ENCODE results near the gene PTF1A.

PTF1A gene, protein sequence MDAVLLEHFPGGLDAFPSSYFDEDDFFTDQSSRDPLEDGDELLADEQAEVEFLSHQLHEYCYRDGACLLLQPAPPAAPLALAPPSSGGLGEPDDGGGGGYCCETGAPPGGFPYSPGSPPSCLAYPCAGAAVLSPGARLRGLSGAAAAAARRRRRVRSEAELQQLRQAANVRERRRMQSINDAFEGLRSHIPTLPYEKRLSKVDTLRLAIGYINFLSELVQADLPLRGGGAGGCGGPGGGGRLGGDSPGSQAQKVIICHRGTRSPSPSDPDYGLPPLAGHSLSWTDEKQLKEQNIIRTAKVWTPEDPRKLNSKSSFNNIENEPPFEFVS

DNA sequence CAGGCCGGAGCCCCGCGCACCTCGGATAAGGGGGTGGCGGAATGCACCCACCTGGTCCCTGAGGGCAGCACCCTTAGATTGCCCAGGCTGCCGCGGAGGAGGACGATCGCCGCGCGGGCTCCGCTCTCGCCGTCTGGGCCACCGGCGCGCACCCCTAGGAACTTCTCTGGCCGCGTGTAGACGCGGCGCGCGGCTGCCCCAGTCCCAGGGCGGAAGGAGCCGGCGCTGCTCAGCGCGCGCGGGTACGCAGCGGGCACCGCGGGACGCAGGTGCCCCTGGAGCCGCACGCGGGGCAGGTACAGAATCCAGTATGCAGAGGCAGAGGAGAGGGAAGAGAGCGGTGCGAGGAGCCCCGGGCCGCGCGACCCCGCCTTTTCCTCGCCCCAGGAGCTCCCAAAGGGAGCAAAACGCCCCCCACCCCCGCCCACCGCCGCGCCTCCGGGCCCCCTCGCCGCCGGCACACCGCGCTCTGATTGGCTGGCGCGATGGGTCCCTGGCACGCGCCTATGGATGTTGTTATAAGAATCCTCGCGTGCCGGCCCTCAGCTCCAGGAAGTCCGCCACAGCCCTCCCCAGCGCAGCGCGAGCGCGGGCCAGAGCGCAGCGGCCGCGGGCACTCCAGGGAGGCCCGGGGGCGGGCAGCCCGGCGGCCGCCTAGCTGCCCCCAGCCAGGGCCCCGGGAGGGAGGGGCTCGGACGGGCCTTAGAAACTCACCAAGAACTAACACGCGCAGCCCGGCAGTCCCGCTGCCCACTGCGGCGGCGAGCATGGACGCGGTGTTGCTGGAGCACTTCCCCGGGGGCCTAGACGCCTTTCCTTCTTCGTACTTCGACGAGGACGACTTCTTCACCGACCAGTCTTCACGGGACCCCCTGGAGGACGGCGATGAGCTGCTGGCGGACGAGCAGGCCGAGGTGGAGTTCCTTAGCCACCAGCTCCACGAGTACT, at the start of gene PTF1A:
Gene PTF1A (plus strand): TSS at position 549 of the 948 bp plus-strand sequence. CDS start 219 bp downstream, at position 768.
- no peak for DNase-seq (ENCODE audit: low spot score)

DNA sequence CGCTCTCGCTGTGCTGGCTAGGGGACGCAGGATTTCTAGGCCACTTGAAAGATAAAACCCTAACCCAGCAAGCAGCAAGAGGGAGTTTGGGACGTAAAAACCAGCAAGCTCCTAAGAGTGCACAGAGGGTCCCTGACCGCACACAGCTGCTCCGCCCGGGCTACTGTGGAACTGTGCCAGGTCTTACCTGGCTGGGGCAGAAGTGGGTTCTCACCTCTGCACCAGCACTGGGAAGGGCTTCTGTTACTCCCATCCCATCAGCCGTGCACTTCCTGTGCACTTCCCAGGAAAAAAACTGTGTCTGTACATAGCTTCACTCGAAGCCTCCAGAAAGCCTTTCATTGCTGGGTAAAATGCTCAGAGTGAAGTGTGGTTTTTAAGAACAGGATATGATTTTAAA, 45.9 kb upstream of the PTF1A start:
- no peak for DNase-seq (ENCODE audit: low spot score)

DNA sequence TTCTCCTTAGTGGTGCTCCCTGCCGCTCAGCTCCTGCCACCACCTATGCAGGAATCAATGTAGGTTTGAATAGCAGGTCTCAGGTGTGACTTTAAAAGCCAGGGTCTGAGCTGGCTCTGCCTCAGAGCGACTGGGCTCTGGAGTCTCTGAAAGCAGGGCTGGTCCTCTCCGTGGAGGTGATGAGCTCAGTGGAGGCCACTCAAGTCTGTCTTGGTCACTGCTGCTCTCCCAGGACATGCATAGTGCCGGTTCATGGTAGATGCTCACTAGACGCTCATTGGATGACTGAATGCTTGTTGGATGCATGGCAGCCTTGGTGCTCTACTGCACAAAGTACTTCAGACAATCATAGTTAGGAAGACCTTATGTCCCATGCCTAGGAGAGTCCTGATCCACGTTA, 45.1 kb upstream of the PTF1A start:
- no peak for DNase-seq (ENCODE audit: low spot score)

DNA sequence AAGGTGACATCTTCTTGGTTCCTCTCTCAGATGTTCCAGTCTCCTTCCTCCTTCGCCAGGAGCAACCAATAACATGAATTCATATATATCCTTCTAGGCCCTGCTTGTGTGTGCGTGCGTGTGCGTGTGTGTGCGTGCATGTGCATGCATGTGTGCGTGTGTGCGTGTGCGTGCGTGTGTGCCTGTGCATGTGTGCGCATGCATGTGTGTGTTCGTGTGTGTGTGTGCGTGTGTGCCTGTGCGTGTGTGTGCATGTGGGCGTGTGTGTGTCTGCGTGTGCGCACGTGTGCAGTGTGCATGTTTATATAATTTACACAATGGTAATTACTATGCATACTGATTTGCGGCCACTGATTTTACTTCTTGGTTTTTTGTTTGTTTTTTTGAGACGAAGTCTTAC, 43.9 kb upstream of the PTF1A start:
- no peak for DNase-seq (ENCODE audit: low spot score)

DNA sequence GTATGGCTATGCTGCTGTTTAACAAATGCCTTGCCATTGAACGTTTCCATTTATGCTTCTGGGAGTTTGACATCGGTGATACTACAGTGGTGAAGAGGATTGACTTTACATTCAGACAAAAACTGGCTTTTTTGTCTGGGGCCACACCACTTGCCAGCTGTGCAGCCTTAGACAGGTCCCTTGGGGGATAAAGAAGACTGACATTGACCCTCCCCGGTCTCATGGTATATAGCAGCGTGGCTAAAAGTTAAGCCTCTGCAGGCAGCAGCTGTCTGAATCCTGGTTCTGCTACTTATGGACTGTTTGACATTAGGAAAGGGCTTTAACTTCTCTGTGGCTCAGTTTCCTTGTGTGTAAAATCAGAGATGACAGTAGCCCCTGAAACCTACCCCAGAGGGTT, 42.0 kb upstream of the PTF1A start:
- no peak for DNase-seq (ENCODE audit: low spot score)

DNA sequence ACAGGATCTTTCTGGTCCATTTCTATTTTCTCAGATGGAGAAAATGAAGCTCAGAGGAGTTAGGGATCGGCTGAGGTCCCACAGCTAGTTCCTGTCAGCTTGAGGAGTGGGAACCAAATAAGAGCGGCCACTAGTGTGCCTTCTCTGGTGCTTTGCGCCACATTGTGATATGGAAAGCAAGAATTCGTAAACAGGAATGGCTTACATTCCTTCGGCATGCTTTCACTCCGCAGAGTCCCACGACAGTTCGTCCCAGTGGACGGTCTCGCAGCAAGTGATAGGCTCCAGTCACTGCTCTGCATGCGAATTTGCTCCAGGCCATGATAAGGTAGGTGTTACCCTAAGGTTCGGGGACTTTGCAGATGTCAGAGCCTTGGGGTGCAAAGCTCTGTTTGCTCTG, 41.5 kb upstream of the PTF1A start:
- DNase-seq (ENCODE audit: low spot score), result no peak

DNA sequence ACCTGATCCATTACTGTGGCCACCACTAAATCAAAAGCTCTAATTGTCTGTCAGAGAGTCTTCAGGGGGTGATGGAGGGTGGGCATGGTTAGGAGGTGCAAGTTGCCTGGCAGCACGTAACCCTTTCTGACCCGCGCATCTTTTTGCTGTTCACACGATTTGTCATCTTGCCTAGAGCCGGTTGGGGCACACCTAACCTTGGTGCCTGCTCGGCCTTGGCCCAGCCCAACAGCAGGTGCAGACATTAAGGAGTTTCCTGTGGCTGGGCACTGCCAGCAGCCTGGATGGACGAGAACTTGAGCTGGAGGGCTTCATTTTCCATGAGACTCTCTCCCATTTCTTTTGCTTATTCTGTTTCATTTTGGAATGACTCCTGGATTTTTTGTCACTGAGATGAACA, 41.0 kb upstream of the PTF1A start:
- no peak for DNase-seq (ENCODE audit: low spot score)

DNA sequence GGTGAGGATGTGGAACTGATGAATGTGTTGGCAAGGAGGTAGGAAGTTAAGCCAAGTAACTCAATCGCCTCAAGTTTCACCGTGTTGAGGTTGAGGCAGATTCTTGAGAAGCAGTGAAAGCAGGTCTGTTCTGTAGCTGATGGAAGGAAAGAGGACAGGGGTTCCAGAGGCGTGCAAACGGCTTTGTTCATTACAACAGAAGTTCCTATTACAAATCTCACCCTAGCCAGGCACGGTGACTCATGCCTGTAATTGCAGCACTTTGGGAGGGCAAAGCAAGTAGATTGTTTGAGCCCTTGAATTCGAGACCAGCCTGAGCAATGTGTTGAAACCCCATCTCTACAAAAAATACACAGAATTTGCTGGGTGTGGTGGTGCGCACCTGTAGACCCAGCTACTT, 36.9 kb upstream of the PTF1A start:
- no peak for DNase-seq (ENCODE audit: low spot score)

DNA sequence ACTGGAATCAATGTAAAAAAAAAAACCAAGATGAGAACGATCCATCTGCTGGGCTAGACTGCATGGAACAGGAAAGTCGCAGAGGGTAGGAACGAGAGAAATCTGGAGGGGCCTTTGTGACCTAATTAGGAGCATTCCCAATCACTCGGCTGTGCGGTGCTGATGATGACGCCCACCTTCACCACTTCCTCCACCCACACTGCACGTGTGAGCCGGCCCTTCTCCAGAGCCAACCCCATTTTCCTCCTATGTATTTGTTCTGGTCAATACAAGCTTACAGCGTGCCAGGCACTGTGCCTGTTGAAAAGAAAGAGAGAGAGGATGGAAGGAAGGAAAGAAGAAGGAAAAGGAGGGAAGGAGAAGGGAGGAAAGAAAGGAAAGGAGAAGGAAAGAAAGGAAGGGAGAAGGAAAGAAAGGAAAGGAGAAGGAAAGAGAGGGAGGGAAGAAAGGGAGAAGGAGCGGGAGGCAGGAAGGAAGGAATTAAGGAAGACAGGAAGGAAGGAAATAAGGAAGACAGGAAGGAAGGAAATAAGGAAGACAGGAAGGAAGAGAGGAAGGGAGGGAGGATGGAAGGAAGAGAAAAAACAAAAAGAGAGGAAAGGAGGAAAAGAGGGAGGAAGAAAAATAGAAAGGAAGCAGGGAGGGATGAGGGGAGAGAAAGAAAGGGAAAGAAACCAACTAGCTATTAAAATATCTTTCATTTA, 35.5 kb upstream of the PTF1A start:
- no peak for DNase-seq (ENCODE audit: low spot score)

DNA sequence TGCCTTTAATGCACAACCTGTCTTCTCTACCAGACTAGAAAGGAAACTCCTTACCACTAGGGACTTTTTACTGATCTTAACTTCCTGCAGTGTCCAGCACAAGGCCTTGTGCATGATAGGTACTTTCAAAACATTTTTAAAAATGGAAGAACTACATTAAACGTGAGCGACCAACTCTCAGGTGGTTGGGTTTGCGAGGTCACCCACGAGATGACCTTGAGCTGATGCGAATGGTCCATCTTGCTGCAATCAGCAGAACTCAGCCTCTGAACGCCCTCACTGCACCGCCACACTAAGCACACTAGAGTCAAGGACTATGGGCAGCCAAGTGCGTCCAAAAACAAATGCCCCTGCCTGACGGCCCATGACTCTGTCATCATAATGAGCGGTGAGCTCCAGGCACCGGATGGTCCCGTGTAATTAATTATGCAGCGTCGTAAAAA, 34.9 kb upstream of the PTF1A start:
- DNase-seq (ENCODE audit: low spot score), result no peak

DNA sequence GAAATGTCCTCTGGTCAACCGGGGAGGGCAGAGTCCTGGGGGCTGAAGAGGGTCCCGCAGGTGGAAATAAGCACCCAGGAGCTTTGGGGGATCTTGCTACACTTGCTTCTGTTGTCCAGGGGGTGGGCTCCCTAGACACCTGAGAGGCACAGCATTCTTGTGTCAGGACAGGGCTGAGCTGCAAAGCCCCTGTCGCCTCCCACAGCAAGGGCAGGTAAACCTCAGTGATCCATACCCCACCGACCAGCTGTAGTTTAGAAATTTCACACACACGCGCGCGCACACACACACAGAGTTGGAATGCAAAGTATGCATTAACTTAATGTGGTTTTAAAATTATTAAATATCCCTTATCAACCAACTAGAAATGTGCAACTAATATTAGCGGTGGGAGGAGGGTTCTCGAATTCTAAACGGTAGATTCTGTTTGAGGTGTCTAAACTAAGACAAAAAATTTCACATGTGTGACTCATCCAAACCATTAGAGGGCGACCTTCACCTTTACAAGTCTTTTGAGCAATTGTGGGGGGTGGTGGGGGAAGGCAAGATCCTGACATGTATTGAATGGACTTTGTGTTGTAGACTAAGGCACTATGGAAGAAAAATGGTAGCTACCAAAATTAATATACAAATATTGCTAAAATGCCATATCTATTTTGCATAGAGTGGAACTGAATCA, 34.3 kb upstream of the PTF1A start:
- DNase-seq (ENCODE audit: low spot score), result peak; percentile 69

DNA sequence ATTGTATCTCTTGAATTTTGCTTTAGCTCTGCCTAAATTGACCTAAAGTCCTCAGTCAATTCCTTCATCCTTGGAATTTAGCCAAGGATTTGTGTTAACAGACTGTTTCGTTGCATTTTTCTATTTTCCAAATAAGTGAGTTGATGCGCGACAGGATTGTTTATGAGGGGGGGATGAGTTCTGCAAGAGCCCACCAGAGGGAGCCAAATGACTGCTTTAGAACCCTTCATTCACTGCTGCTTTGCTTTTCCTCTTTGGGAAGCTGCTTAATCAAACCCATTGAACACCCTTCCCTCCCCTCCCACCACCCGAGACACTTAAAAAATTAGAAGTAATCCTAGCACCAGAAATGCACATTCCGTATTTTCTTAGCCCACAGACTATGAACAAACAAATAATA, 33.7 kb upstream of the PTF1A start:
- peak; percentile 88 for DNase-seq (ENCODE audit: low spot score)

DNA sequence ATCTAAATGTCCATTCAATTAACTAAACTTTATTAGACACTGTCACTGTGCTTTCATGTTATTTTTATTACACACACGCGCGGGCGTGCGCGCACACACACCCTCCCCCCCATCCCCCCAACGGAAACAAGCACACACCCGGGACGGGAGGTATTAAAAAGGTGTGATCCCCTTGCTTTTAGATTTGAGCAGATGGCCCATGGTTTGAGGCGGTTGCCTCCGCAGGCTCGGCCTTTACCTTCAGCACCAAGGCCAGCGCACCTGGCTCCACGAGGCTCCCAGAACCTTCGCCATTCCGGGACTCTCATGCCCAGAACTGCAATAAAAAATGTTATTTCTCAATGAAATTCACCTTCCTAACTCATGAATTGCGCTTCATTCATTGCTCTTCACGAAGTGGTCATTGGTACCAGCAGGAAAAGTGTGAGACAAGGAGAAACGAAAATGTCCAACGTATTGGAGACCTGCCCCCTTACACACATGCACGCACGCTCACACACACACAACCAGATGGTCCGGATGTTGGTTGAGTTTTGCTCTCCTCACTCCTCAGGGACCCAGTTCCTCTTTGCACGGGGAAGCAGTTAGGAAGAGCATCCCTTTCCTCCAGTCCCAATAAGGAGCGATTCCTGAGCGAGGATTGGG, 20.8 kb upstream of the PTF1A start:
- peak; percentile 77 for DNase-seq (ENCODE audit: low spot score)

DNA sequence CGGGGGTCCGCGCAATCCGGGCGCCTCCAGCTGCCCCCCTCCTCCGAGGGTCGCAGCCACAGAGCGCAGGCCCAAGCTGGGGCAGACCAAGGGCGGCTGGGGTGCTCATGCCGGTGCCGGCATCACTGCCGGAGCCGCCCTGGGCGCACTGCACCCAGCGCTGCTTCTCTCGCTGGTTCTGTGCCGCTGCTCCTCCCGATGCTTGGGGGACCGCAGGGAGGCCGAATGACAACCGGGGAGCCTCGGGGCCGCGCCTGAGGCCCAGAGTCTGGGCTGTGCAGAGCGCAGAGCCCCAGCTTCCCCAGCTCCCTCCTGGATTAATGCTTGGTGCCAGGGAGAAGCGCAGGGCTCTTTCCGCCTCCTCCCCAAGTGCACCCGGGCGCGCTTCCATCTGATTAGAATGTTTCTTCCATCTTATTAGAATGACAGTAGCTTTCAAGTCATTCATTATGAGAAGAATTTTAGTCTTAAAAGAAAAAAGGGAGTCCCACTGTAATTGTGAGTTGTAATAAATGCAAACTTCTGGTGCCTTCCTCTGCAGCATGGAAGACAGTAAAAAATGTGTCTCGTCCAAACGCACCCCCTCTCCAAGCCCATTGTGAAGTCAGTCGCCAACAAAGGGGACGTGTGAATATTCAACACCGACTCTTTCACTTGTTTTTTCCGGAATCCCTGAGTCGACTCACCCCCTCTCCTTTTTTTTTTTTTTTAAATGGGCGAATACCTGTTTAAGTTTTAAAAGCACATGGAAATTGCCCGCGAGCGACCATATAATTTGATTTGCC, 19.5 kb upstream of the PTF1A start:
- no peak for DNase-seq (ENCODE audit: low spot score)

DNA sequence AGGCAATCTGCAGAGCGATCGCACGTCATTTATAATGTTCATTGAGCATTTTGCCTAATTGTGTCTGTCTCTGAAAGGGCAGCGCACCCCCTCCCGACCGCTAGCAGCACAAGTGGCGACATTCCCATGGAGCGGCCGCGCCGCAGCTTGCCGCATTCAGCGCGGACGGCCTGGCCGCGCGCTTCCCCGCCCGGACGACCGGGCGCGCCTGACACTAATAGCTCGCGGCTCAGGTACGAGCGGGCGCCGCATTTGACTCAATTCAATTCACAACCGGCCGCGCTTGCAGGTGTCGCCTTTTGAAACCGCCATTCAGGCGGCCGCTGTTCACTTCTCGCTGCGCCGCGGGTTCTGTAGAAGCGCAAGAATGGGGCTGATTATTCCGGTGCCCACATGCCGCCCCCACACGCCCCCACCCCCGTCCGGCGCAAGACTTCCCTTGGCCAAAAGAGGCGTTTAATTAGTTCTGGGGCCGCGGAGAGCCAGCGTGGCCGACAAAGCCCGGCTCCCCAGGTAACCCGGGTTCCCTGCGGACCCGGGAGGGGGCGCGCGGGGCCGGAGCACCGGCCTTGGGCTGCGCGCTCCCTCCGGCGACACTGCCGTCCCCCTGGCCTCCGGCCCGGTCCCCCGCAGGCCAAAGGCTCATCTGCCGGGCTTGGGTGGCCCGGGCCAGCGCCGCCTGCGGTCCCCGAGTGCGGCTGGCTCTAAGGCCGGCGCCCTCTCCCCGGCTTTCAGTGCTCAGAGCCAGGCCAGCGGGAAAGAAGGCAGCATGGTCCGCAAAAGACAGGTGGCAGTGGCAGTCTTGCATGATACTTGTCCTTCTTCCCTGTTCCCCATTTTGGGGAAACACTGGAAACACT, 18.7 kb upstream of the PTF1A start:
- DNase-seq (ENCODE audit: low spot score), result peak; percentile 55

DNA sequence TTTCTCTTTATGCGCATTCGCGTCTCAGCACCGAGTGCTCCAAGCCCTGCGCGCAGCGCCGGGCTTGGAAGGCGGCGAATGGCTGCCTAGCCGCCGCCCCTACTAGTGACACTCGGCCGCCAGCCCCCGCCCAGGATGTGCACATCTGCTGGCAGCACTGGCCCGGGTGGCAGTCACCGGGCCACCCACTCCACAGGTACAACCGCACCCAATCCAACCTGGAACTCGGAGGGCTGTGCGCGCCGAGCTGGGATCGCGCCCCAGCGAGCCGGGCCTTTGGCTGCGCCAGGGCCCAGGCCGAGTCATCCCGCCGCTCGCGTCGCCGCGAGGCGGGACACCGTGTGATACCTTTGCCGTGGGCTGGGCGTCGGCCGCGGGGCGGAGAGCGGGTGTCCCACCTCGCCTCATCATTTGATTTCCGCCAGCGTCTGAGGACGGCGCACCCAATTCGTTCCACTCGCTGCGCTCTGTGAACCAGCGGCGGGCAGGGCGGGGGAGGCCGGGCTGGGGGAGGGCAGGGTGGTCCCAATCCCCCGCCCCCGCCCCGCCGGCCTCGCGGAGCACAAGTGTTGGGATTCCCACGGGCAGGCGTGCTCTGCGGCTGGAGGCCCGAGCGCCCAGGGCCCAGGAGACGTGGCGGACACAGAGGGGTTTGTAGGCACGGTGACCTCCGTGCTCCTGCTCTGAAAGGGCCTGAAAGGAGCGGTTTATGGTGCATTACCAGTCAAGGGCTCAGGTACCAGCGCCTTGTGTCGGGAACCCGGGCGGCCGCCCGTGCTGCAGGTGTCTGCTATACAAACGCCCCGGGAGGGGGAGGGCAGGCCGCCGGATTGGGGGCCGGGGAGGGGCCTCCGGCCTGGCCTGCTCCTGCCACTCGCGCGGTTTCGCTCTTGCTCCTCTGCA, 17.8 kb upstream of the PTF1A start:
- no peak for DNase-seq (ENCODE audit: low spot score)

DNA sequence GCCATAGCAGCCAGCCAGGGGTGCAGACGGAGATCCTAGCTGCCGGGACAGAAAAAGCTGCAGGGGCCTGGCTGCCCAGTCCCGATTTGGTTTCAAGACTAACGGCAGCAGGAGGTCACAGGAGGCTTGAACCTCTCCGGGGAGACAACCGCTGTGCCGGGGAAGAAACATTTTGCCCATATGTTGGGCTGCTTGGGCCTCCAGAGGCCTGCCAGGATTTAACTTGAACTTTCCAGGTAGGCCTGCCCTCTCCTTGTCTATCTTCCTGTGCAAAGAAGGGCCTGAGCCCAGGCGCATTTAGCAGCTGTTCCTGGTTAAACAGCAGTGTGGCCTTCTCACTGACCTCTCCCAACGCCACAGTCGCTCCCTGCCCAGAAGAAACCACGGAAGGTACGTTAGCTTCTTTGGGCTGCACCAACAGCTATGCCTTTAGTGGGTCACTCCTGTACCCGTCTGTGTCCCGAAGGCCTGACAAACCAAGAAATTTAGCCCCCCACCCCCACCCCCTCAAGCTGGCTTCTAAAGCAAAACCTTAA, 17.1 kb upstream of the PTF1A start:
- no peak for DNase-seq (ENCODE audit: low spot score)

DNA sequence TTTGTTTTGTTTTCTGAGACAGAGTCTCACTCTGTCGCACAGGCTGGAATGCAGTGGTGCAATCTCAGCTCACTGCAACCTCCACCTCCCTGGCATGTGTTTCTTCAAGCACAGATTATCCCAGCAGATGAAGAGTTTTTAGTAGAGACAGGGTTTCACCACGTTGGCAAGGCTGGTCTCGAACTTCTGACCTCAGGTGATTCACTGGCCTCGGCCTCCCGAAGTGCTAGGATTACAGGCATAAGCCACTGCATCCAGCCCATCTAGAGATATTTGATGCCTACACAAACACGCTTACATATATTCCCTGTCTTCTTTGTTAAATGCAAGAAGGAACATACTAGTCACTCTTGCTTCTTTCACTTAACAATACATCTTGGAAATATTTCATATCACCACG, 5.9 kb upstream of the PTF1A start:
- DNase-seq (ENCODE audit: low spot score), result no peak

Measured in HuH-7 (cell line).